HG03460 (cell line): ENCODE measurements around the gene AUTS2.

Experiments
- ATAC-seq: cut with Tn5 transposase; IDR thresholded peaks from one replicate; pipeline ENCODE4 v1.9.1; 2021; ENCODE audit not compliant: unreplicated experiment

The AUTS2 gene

GRCh38 chr7:69880840-69881239, 282.6 kb downstream of the AUTS2 start:
- ATAC-seq, result no peak

- no peak for ATAC-seq
Observed at GRCh38 chr7:69882269-69882668, 284.0 kb downstream of the AUTS2 start.

GRCh38 chr7:69883399-69883891, 285.2 kb downstream of the AUTS2 start:
- no peak for ATAC-seq

- ATAC-seq, result no peak
Observed at GRCh38 chr7:69885431-69885830, 287.2 kb downstream of the AUTS2 start.

- ATAC-seq, result peak; percentile 52
Observed at GRCh38 chr7:69889338-69889975, 291.2 kb downstream of the AUTS2 start.

GRCh38 chr7:69889976-69890351, 291.7 kb downstream of the AUTS2 start:
- no peak for ATAC-seq

- no peak for ATAC-seq
Observed at GRCh38 chr7:69892790-69893189, 294.5 kb downstream of the AUTS2 start.

- ATAC-seq, result no peak
Observed at GRCh38 chr7:69893906-69894305, 295.6 kb downstream of the AUTS2 start.

GRCh38 chr7:69895446-69895845, 297.2 kb downstream of the AUTS2 start:
- ATAC-seq, result no peak

GRCh38 chr7:69896121-69896520, 297.8 kb downstream of the AUTS2 start:
- no peak for ATAC-seq

GRCh38 chr7:69898189-69898588, 299.9 kb downstream of the AUTS2 start:
- ATAC-seq, result peak; percentile 85

GRCh38 chr7:69903410-69903809, 305.1 kb downstream of the AUTS2 start:
- no peak for ATAC-seq

- ATAC-seq, result peak; percentile 92
Observed at GRCh38 chr7:69906283-69906995, 308.2 kb downstream of the AUTS2 start.

- no peak for ATAC-seq
Observed at GRCh38 chr7:69907720-69908119, 309.4 kb downstream of the AUTS2 start.

GRCh38 chr7:69908454-69908853, 310.2 kb downstream of the AUTS2 start:
- no peak for ATAC-seq

- ATAC-seq, result no peak
Observed at GRCh38 chr7:69910150-69910549, 311.9 kb downstream of the AUTS2 start.

GRCh38 chr7:69911337-69911736, 313.1 kb downstream of the AUTS2 start:
- no peak for ATAC-seq

- ATAC-seq, result no peak
Observed at GRCh38 chr7:69912141-69912540, 313.9 kb downstream of the AUTS2 start.

GRCh38 chr7:69912846-69913245, 314.6 kb downstream of the AUTS2 start:
- ATAC-seq, result no peak

GRCh38 chr7:69919426-69920111, 321.3 kb downstream of the AUTS2 start:
- no peak for ATAC-seq

- ATAC-seq, result no peak
Observed at GRCh38 chr7:69920797-69921196, 322.5 kb downstream of the AUTS2 start.
